NT2/D1 (cell line): ENCODE measurements around the gene ATP9A.

Source experiments
- YY1 ChIP-seq: IDR thresholded peaks from 2 replicates; pipeline ENCODE4 v1.6.1; 2011; ENCODE audit not compliant: insufficient read length, insufficient read depth
- ZNF274 ChIP-seq: IDR thresholded peaks from 2 replicates; pipeline ENCODE4 v1.6.1; 2011; ENCODE audit warnings: mild to moderate bottlenecking, low read depth, low read length

GRCh38 chr20:51551186-51551585, 217.0 kb downstream of the ATP9A start:
- no peak for TF ChIP-seq ZNF274
- TF ChIP-seq YY1: no peak
